ENCODE data around the gene VHLL.
"Not testable (repeated sequence)": the region's sequence is repeated elsewhere in the genome, so short reads cannot be mapped to it uniquely, and the experiment has no call there.

VHLL gene

GRCh38 chr1:156298852-156299357 lies at the start of gene VHLL:
VHLL (minus strand) TSS chr1:156299307; CDS start chr1:156299189, 118 bp downstream.
- no peak for TF ChIP-seq CTCF (IDR thresholded peaks at IDR 0.05; ENCODE audit: control insufficient read depth, insufficient read depth, low read depth, low read length, missing control alignments)
- H3K4me3 ChIP-seq (ENCODE audit: control insufficient read depth, low read depth, low read length): no peak within 1 kb of the TSS
- DNase-seq (ENCODE audit: low read depth): no peak

- no peak for TF ChIP-seq CTCF (IDR thresholded peaks at IDR 0.05; ENCODE audit: control insufficient read depth, insufficient read depth, low read depth, low read length, missing control alignments)
- DNase-seq (ENCODE audit: low read depth): peak; percentile 70
- no peak overlapping the region for H3K4me3 ChIP-seq (ENCODE audit: control insufficient read depth, low read depth, low read length)
These were observed 48.2 kb upstream of the VHLL start for GRCh38 chr1:156347331-156347730.

- no peak overlapping the region for H3K4me3 ChIP-seq (ENCODE audit: control insufficient read depth, low read depth, low read length)
- peak; percentile 55 for DNase-seq (ENCODE audit: low read depth)
- no peak for TF ChIP-seq CTCF (IDR thresholded peaks at IDR 0.05; ENCODE audit: control insufficient read depth, insufficient read depth, low read depth, low read length, missing control alignments)
These were observed 47.5 kb upstream of the VHLL start for GRCh38 chr1:156346636-156347035.

- H3K4me3 ChIP-seq (ENCODE audit: control insufficient read depth, low read depth, low read length); DNase-seq (ENCODE audit: low read depth): not testable (repeated sequence)
These were observed 46.9 kb upstream of the VHLL start for GRCh38 chr1:156346035-156346434.

GRCh38 chr1:156344409-156344808 lies 45.3 kb upstream of the VHLL start:
- DNase-seq (ENCODE audit: low read depth): no peak
- H3K4me3 ChIP-seq (ENCODE audit: control insufficient read depth, low read depth, low read length): no peak overlapping the region
- TF ChIP-seq CTCF (IDR thresholded peaks at IDR 0.05; ENCODE audit: control insufficient read depth, insufficient read depth, low read depth, low read length, missing control alignments): no peak

GRCh38 chr1:156342166-156342955 lies 43.3 kb upstream of the VHLL start:
- no peak for DNase-seq (ENCODE audit: low read depth)
- TF ChIP-seq CTCF (IDR thresholded peaks at IDR 0.05; ENCODE audit: control insufficient read depth, insufficient read depth, low read depth, low read length, missing control alignments): no peak
- no peak overlapping the region for H3K4me3 ChIP-seq (ENCODE audit: control insufficient read depth, low read depth, low read length)

- peak within 1 kb of the TSS; percentile 56 for H3K4me3 ChIP-seq (ENCODE audit: control insufficient read depth, low read depth, low read length)
- no peak for TF ChIP-seq CTCF (IDR thresholded peaks at IDR 0.05; ENCODE audit: control insufficient read depth, insufficient read depth, low read depth, low read length, missing control alignments)
- peak; percentile 99 for DNase-seq (ENCODE audit: low read depth)
These were observed 39.3 kb upstream of the VHLL start, which contains the start of the genes CCT3 and TSACC for GRCh38 chr1:156338180-156338976. CCT3 (minus strand) TSS chr1:156338292; CDS start chr1:156338184, 108 bp downstream. TSACC (plus strand) TSS chr1:156338526; CDS start chr1:156339758, 1,232 bp downstream.
